Left cardiac atrium (tissue), 4 donors: Measurements from ENCODE around the gene ABCA8. TPM values are rescaled to one million over a fixed set of nuclear protein-coding genes. Genes with fewer than 3 reads are reported as not detected.

Experiments
- ATAC-seq, 2 donors: fragments of 200-7000 bp; cut with Tn5 transposase; one replicate each; pipeline ENCODE4 v1.9.1; 2020; ENCODE audit warnings: mild to moderate bottlenecking in 2 of 2, moderate library complexity in 2 of 2
- DNase-seq: peaks from one replicate; pipeline ENCODE4 v3.0.0-alpha.2; 2020
- intact Hi-C, 2 donors: fragments of 100-400 bp; cut with DNase I; formaldehyde crosslinking; loops; one replicate each; pipeline versions ENCODE4 v1.14.1 to v1.15.1; 2022 to 2023
- total RNA-seq, 2 donors: library from RNA; stranded (reverse); fragmentation: NEBNext Ultra II Directional; extraction: Animal tissue kit (Norgen Biotek cat#: 25700); gene quantifications; one replicate each; pipeline ENCODE4 v1.2.1, GENCODE V29; 2021
- donor health status: DM: no; HTN: yes; CAD: no.
- donor health status: DM: no; HTN: yes; CAD: no; lungs with severe emphysema.
- donor health status: DM: yes; HTN: yes; CAD: no.
- donor health status: Dilated cardiomyopathy.

The ABCA8 gene
- total RNA-seq, 2 donors from 2014 or later, result 72.2 to 80.6 TPM

DNA sequence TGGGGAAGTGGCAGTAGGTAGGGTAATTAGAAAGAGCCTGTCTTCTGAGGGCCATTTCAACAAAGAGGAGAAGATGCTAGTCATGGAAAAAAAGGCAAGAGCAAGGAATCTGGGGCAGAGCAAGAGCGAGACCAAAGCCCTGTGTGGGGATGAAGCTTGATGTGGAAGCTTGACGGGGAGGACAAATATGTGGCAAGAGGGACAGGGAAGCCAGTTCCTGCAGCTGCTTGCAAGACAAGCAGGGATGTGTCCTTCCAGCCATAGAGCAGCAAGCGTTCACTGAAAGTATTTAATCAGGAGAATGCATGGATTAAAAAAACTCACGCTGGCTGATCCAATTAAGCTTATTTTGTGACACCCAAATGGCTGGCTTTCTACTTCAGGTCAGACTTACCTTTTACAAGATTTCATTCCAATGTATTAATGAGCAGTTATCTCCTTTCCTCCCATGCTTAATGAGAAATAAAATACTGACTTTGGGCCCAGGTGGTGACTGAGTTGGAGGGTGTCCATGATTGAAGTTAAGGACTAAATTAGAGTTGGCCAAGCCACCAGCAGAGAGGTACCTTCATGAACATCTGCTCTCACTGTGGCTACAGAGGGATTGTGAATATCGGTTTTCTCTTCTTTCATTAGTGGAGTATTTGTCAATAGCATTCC, 76.8 kb downstream of the ABCA8 start:
- DNase-seq, result no peak
- no peak for ATAC-seq
- intact Hi-C loops, result no loop called here

DNA sequence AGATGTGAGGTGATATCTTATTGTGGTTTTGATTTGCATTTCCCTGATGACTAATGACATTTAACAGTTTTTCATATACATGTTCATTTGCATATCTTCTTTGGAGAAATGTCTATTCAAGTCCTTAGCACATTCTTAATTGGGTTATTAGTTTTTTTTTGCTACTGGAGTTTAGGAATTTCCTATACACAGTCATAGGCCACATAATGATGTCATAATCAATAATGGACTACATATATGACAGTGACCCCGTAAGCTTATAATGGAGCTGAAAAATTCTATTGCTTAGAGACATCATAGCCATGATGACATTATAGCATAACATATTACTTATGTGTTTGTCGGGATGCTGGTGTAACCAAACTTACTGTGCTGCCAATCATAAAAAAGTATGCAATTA, 83.7 kb downstream of the ABCA8 start:
- DNase-seq (no peak), ATAC-seq (no peak)
- intact Hi-C loops, result no loop called here

DNA sequence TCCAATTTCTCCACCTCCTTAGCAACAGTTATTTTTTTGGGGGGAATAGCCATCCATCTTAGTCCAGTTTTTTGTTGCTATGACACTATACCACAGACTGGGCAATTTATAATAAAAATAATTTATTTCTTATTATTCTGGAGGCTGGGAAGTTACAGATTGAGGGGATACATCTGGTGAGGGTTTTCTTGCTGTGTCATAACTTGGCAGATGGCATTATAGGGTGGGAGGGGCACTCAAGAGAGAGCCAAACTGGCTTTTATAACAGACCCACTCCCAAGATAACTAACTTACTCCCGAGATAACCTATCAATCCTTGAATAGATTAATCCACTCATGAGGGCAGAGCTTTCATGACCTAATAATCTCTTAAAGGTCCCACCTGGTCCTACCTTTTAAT, 84.2 kb downstream of the ABCA8 start:
- no peak for DNase-seq
- intact Hi-C loops, result no loop called here
- no peak for ATAC-seq

DNA sequence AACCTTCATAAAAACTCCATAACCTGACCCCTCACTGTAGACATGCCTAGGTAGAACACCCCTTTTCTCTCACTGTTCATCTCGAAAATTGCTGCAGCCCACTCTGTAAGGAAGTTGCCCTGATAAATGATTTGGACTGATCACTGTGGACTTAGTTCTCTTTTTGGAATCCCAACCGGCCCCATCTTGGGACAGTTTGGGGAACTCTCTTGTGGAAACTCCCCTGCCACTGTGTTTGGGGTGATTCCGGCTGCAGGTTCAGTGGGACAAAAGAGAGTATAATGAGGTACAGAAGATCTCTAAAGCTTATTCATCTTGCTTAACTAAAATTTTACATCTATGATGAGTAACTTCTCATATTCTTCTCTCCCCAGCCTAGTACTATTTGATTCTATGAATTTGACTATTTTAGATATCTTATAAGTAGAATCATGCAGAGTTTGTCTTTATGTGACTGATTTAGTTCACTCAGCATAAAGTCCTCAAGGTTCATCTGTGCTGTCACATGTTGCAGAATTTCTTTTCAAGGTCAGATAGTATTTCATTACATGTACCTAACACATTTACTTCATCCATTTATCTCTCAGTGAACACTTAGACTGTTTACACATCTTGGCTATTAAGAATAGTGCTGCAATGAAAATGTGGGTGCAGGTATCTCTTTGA, 84.9 kb downstream of the ABCA8 start:
- intact Hi-C loops, result no loop called here
- ATAC-seq, result no peak
- no peak for DNase-seq

DNA sequence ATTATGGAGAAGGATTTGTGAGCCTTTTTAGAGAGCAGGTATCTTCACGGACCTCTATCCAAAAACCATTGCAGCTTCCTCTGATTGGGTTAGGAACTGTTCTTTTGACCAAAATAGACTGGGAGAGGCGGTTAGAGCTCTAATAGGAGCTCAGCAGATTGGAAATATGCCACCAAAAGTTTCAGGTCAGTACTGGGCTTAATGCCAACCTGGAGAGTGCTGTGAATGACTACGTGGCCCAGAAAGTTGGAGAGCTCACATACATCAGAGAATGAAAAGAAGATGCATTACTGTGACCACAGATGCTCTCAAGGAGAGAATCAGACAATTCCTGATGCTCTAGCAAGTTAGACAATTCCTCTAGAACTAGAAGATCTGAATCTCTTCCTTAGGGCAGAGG, 86.5 kb downstream of the ABCA8 start:
- ATAC-seq, result peak in 1 of 2 donors; percentile 76
- intact Hi-C loops, result no loop called here
- DNase-seq, result no peak

DNA sequence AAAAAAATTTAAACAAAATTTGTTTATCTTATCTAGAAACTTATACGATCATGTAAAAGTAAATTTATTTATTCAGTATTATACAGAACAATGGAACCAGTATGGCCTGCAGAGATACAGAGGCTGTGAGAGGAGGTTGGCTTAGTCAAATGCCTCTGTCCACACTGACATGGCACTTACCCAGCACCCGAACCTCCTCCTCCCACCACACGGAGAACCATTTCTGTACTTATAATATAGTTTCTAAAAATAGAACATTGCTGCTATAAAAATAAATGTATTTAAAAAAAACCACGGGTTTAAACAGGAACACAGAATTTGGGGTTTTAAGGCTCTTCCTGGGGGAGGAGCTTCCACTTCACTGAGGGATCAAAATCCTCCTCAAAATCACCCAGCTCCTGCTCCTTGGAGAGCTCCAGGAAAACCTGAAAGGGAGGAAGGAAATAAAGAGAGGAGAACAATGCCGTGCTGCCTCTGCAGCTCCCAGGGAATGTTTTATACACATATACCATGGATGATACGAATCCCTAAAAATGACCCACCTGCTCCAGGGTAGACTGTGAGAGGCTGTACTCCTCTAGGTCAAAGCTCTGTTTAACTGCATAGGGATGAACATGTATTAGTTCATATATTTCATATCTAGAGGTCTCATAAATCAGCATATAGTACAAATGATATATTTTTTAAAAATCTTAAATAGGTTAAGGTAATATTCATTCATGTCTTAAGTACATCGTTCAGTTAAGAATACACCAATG, 87.3 kb downstream of the ABCA8 start:
- DNase-seq, result no peak
- ATAC-seq, result no peak
- intact Hi-C loops, result no loop called here

DNA sequence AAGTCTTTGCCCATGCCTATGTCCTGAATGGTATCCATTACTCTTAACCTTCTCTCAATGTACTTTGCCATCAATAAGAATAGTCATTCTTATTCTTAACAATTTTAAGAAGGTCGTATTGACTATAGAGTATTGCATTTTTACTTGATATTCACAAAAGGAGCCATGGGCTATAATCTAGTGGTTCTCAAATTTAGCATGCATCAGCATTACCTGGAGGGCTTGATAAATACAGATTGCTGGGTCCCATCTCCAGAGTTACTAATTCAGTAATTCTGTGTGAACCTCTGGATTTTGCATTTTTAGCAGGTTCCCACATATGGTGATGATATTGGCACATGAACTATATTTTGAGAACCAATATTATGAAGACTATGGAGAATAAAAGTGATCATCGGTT, 89.6 kb downstream of the ABCA8 start:
- no peak for ATAC-seq
- DNase-seq, result no peak
- intact Hi-C loops, result no loop called here

DNA sequence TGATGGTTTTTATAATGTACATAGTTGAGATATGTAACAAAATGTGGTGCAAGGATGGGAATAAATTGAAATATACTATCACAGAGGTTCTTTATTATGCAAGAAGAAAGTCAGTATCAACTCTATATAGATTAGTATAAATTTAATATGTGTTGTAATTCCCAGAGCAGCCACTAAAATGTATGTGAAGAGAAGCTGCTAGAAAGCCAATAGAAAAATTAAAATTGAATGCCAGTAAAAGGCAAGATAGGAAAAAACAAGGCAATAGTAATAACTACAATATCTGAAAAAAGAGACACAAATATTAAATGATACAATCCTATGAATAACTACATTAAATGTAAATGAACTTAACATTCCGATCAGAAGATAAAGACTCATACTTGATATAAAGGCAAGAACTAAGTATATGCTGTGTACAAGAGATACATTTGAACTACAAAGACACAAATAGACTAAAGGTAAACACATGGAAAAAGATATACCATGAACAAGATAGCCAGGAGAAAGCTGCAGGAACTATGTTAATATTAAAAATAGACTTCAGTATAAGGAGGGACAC, 92.0 kb downstream of the ABCA8 start:
- intact Hi-C loops, result no loop called here
- DNase-seq, result no peak
- no peak for ATAC-seq

DNA sequence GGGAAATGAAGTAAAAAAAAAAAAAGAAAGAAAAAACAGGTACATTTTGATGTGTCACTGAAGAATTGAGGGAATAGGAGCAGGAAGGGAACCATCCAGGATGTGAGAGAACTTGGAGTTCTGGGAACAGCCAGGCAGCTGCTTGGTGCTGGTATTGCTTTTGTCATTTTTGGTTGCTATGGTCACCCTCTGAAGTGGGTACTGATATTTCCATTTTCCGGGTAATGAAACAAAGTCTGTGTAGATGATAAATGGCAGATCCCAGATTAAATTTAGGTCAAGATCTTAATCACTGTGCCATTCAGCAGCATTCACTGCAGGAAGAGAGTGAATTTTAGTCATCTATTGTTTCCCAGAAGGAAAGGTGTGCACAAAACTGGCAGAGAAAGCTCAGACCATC, 93.6 kb downstream of the ABCA8 start:
- DNase-seq (no peak), ATAC-seq (peak in 1 of 2 donors; percentile 46)
- intact Hi-C loops, result no loop called here

DNA sequence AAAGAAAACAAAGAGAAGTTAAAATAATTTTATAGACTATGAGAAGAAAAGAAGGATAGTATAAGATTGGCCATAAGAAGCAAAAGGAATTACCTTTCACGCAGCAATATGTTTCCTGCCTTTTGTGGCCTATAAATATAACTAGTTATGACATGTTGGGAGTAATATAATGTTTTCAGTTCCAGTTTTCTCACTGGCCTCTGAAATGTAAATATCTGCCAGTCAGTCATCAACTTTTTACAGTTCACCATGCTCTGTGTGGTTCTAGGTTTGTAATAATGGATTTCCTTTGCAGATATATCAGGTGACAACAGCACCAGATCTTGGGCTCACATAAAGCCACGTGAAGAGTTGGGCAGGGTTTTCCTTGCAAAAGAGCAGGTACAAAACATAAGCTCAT, 94.3 kb downstream of the ABCA8 start:
- intact Hi-C loops, result no loop called here
- no peak for ATAC-seq

DNA sequence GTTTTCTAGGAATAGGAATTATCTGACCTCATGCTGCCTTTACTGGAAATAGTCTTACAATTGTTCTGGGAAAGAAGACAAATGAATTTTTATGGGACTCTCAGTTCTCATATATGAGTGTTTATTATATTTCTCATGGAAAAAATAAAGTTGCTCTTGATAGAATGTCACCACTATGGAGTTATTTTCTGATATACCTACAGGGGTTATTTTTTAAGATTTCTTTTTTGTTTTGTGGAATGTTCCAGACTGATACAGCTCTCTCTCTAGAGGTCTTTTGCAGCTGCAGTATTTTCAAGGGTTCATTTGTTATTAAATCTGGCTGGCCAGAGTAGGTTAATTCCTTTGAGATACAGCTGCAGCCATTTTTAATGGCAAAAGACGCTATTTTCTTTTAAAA, 100.7 kb downstream of the ABCA8 start:
- intact Hi-C loops, result no loop called here
- DNase-seq (no peak), ATAC-seq (no peak)

More for the DNA sequence above, 94.3 kb downstream of the ABCA8 start:
- DNase-seq, result no peak

DNA sequence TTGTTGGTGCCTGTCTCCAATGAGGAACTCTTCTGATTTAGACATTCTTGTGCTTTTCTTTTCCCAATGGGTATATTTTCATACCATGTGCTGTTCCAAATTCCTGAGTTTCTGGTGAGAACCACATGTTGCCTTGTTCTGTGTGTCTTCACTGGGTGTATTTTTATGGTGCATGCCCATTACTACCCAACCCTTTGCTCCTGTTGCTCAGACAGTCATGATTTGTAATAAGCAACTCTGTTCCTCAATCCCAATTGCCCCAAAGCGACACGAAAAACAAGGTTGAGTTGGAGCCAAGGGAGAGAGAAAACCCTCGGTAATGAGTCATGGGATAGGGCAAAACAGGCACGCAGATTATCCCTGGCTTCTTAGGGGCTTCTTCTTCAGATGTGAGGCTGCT, 101.8 kb downstream of the ABCA8 start:
- DNase-seq (no peak), ATAC-seq (peak in 1 of 2 donors; percentile 34)
- intact Hi-C loops, result no loop called here

DNA sequence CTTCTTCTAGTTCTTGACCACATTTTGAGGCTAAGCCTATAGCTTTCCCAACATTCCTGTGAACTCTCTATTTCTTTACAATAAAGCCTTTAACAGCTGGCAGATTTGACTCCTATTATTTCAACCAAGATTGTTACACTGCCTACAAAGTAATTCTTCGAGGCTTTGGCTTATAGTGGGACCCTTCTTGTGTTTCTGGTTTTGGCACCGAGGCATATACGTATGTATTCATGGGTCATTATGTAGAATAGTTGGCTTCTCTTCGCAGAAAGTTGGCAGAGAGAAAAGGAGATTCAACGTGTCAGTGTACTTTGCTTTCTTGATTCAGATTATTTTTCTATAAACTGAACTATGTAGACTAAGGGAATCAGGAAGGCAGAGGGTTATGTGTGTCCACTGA, 102.2 kb downstream of the ABCA8 start:
- ATAC-seq, result no peak
- intact Hi-C loops, result no loop called here
- no peak for DNase-seq

DNA sequence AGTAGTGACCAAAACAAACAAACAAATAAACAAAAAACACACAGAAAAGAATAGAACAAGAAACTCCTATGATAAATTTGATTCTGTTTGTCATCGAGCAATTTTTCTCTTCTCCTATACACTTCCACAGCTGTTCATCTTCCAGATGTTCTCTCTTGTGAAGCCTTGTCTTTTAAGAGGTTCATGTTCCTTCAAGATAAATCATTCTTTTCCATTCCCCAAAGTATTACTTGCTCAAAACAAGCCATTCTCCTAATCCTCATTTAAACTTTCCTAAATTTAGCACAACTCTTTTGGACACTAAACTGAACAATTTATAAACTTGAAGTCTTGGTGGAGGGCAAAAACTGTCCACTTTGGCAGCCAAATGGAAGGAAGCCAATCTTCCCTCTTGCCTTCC, 103.3 kb downstream of the ABCA8 start:
- DNase-seq, result no peak
- no peak for ATAC-seq
- intact Hi-C loops, result no loop called here

DNA sequence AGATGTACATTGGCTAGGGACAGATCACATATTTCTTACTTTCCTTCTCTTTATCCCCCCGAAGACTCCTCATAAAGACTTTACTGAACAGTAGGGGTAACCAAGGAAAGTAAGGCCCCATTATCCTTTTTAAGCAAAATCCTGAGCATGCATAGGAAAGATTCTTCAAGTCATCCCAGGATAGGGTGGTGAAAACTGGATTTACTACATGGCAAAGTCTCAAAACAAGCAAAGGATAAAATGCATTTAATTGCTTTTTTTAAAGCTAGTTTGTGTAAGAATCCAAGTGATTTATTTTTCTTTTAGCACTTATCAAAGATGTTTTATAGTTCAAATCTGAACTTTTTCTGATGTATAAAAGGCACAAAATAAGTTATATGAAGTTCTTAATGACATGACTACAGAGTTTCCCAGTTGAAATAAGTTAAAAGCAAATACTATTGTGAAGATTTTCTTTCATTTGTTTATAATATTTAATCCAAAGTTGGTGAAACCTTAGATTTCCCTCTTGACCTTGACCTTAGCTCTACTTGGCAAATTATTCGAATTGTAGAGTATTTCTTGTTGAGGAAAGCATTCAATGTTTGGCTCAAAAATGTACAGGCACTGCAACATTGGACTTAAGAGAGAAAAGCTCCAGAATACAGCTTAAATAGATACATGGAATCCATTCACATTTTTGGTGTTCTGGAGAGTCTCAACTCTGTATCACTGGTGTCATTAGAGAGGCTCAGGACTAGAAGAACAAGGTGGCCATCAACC, 104.3 kb downstream of the ABCA8 start:
- intact Hi-C loops, result no loop called here
- no peak for DNase-seq
- no peak for ATAC-seq

DNA sequence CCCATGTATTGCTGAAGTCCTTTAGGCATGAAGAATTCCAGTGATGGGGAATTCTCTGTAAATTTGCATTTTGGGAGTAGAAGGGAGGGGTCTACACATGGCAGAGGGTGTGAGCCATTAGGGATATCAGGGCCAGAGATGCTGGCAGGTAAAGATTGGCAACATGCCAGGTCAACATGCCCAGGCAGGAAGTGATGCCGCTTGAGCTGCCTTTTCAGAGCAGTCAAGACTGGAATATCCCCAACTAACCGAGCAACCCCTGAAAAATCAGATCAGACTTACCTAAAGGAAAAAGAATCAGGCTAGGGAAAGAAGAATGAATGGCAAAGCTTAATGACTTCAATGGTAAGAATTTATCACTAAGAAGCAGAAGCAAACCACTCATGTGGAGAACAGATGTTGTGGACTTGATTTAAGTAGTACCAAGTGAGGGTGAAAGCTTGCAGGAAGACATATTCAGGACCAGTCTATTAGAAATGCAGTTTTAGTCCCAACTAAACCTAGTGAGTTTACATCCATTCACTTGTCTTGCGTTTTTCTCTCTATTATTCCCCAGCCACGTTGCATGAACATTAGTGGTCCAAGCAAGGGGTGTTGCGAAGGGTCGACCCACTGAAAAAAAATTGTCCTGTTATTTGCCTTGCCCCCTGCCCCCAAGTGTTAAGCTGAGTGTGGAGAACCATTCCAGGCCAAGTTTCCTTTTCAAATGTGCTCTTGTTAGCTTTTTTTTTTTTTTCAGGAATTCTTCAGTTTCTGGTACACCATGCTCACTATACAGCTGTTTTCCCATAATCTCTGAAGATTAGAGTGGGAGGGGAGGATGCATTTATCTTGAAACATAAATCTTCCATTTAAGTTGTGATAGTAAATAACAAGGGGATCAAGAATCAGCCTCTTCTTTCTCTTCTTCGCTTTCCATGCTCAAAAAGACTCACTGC, 105.2 kb downstream of the ABCA8 start:
- intact Hi-C loops, result no loop called here
- DNase-seq (no peak), ATAC-seq (no peak)

DNA sequence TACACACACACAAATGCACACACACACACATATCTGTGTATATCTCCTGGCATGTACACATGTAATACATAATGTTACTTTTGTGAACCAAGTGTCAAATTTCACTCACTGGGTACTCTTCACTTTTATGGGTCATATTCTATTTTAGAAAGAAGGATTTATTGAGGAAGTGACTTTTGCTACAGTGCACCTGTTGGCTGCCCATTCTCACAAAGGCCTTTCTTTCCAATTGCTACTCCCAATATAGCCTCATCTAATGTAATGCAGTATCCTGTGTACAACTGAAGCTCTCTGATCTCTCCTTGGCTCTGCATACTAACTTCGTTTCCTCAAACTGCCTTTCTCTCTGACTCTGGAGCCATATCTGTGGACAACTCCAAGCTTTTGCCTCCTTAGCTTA, 107.5 kb downstream of the ABCA8 start:
- no peak for DNase-seq
- ATAC-seq, result no peak
- intact Hi-C loops, result no loop called here

DNA sequence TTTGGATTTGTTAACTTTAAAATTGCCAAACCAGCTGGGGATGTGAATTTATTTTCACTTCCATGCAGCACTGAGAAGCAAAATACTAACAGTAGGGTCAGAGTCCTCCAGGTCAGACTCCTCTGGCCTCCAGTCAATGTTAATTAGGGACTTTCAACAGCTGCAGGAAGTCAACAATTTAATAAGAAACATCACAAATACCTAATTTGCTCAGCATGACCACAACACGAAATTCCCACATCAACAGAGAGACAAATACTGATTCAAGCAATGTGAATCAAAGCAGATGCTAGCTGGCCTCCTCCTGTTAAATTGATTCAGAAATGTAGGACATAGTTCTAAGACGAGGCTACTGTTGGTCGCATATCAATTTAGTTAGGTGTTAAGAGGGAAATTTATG, 111.7 kb downstream of the ABCA8 start:
- DNase-seq (no peak), ATAC-seq (no peak)
- intact Hi-C loops, result no loop called here

DNA sequence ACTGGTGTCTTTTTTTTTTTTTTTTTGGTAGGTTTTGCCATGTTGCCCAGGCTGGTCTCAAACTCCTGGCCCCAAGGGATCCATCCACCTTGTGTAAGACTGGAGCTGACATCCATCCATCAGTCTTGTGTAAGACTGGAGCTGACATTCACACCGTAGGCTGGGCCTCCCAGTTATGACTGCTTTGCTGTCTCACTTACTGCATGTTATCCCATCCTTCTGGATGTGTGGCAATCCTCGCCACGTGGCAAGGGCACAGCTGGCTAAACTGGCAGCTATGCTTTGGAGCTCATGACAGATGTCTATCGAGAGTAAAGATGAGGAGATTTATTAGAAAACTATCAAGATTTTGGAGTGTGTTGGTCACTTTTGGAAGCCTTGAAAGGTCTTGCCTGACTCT, 115.1 kb downstream of the ABCA8 start:
- ATAC-seq (peak in 1 of 2 donors; percentile 92), DNase-seq (no peak)
- intact Hi-C loops, result no loop called here
